ENCODE measurements around the gene AUTS2.

AUTS2 gene

DNA sequence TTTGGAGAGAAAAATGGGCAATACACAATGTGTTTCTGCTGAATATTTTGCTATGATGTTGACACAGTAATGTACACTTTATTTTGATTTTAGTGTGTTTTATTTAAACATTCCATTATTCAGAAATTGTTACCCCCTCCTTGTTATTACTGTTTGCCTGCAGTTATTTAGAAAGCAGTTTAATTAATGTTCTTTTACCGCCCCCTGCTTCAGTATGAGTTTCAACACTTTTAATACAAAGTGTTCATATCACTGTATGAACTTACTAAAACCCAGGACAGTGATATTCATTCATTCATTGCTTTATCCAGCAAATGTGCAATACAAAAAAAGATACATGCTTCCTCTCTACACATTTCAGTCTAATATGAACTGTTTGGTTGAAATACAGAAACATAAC lies 159.3 kb downstream of the AUTS2 start:
- H3F3A ChIP-seq (ENCODE audit: insufficient read depth, low read length): no peaks in the 10 kb centered on the region
- H3K27me3 ChIP-seq (ENCODE audit: insufficient read depth, low read length): no peaks in the 10 kb centered on the region
- H3K9me2 ChIP-seq (ENCODE audit: low read depth, low read length): no peaks in the 10 kb centered on the region
- TF ChIP-seq EZH2 (IDR thresholded peaks at IDR 0.05; ENCODE audit: borderline replicate concordance, low read length) (no peak), CTCF (IDR thresholded peaks at IDR 0.05; ENCODE audit: low read length) (peak; percentile 34; the same call in 1 of the 2 replicates)
- H3K79me2 ChIP-seq (ENCODE audit: insufficient read depth, low read length): peaks cover 96% of the 10 kb centered on the region
- no peak overlapping the region for H3K4me3 ChIP-seq (ENCODE audit: low read depth, low read length, poor library complexity, severe bottlenecking)
- no peak overlapping the region; the same call in 1 of the 2 replicates for H3K9ac ChIP-seq (ENCODE audit: low read length)
- no peaks in the 10 kb centered on the region for H3K36me3 ChIP-seq (ENCODE audit: insufficient read depth, low read length)
- peak overlapping the region; percentile 27 for H3K4me2 ChIP-seq (ENCODE audit: low read length)
- H3K9me3 ChIP-seq (ENCODE audit: low read length): no peaks in the 10 kb centered on the region
- H3K4me1 ChIP-seq (ENCODE audit: insufficient read depth, low read length, severe bottlenecking): peaks cover 78% of the 10 kb centered on the region
- H4K20me1 ChIP-seq (ENCODE audit: insufficient read depth, low read length): no peaks in the 10 kb centered on the region
- H3K27ac ChIP-seq (ENCODE audit: low read depth, low read length, poor library complexity, severe bottlenecking): peak overlapping the region; percentile 41
- no peak overlapping the region for H2AFZ ChIP-seq (ENCODE audit: low read length)

GRCh38 chr7:69757981-69758430 lies 159.7 kb downstream of the AUTS2 start:
- Histone ChIP-seq H3K4me1 (ENCODE audit: insufficient read depth, low read length, severe bottlenecking) (peaks cover 78% of the 10 kb centered on the region), H3K9me3 (ENCODE audit: low read length) (no peaks in the 10 kb centered on the region), H3K9ac (ENCODE audit: low read length) (no peak overlapping the region; the same call in 1 of the 2 replicates), H3K79me2 (ENCODE audit: insufficient read depth, low read length) (peaks cover 96% of the 10 kb centered on the region), H3K27ac (ENCODE audit: low read depth, low read length, poor library complexity, severe bottlenecking) (peak overlapping the region; percentile 41), H3K36me3 (ENCODE audit: insufficient read depth, low read length) (no peaks in the 10 kb centered on the region), H3K4me2 (ENCODE audit: low read length) (peak overlapping the region; percentile 27), H3K27me3 (ENCODE audit: insufficient read depth, low read length) (no peaks in the 10 kb centered on the region), H4K20me1 (ENCODE audit: insufficient read depth, low read length) (no peaks in the 10 kb centered on the region), H3K9me2 (ENCODE audit: low read depth, low read length) (no peaks in the 10 kb centered on the region), H3F3A (ENCODE audit: insufficient read depth, low read length) (no peaks in the 10 kb centered on the region), H2AFZ (ENCODE audit: low read length) (no peak overlapping the region), H3K4me3 (ENCODE audit: low read depth, low read length, poor library complexity, severe bottlenecking) (no peak overlapping the region)
- TF ChIP-seq CTCF (IDR thresholded peaks at IDR 0.05; ENCODE audit: low read length): no peak
- TF ChIP-seq EZH2 (IDR thresholded peaks at IDR 0.05; ENCODE audit: borderline replicate concordance, low read length): no peak

DNA sequence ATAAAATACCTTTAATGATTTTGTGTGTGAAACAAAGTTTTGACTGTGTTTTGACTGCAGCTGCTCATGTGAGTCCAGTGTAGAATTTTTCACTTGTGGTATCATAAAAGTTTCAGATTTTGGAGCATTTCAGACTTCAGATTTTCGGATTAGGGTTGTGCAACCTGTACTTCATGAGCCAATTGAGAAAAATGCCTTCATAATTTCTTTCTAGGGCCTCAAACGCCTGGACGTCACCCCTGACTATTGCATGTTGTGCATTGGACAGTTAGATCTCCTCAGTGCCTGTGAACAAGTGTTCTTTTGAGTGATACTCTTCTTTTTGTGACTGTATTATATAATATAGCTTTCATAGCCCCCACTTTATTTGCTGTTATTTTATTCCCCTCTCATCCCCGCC lies 161.1 kb downstream of the AUTS2 start:
- Histone ChIP-seq H4K20me1 (ENCODE audit: insufficient read depth, low read length) (no peaks in the 10 kb centered on the region), H3K79me2 (ENCODE audit: insufficient read depth, low read length) (peaks cover 96% of the 10 kb centered on the region)
- no peak for TF ChIP-seq EZH2 (IDR thresholded peaks at IDR 0.05; ENCODE audit: borderline replicate concordance, low read length)
- no peak for TF ChIP-seq CTCF (IDR thresholded peaks at IDR 0.05; ENCODE audit: low read length)

More for the DNA sequence above, 161.1 kb downstream of the AUTS2 start:
- Histone ChIP-seq H3K4me3 (ENCODE audit: low read depth, low read length, poor library complexity, severe bottlenecking) (no peak overlapping the region), H3K27ac (ENCODE audit: low read depth, low read length, poor library complexity, severe bottlenecking) (peak overlapping the region; percentile 41), H3F3A (ENCODE audit: insufficient read depth, low read length) (no peaks in the 10 kb centered on the region), H3K4me2 (ENCODE audit: low read length) (no peak overlapping the region), H3K4me1 (ENCODE audit: insufficient read depth, low read length, severe bottlenecking) (peaks cover 71% of the 10 kb centered on the region), H3K9me3 (ENCODE audit: low read length) (no peaks in the 10 kb centered on the region), H3K9me2 (ENCODE audit: low read depth, low read length) (no peaks in the 10 kb centered on the region), H3K27me3 (ENCODE audit: insufficient read depth, low read length) (no peaks in the 10 kb centered on the region), H3K36me3 (ENCODE audit: insufficient read depth, low read length) (no peaks in the 10 kb centered on the region), H2AFZ (ENCODE audit: low read length) (no peak overlapping the region), H3K9ac (ENCODE audit: low read length) (no peak overlapping the region)

Measured in OCI-LY1 (cell line).